Loucy (cell line): Measurements from ENCODE around the gene PNPLA7.

ENCODE experiments used
- EZH2phosphoT487 ChIP-seq: fragments of 200-600 bp; IDR thresholded peaks from 2 replicates; pipeline ENCODE4 v1.6.1; 2018; ENCODE audit warnings: antibody characterized with exemption, mild to moderate bottlenecking, moderate library complexity, borderline replicate concordance
- TF ChIP-seq, protein P1 (sequence below): fragments of 200-600 bp; sonication (generic); conservative IDR thresholded peaks from 2 replicates; pipeline ENCODE4 v1.5.1; 2014; ENCODE audit warnings: mild to moderate bottlenecking, antibody characterized with exemption, low read length

DNA sequence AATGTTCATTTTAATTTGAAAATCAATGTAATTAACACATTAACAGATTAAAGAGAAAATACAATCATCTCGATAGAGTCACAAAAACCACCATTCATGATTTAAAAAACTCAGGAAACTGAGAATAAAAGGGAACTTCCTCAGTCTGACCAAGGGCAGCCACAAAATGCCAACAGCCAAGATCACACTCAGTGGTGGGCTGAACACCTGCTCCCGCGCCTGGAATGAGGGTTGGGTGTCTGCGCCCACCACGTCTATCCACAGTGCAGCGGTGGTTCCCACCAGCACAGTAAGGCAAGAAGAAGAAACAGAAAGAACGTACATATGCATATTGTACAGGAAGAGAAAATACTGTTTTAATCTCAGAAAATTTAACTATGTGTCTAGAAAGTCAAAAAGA is 79.4 kb downstream of the PNPLA7 start:
- TF ChIP-seq, protein P1, sequence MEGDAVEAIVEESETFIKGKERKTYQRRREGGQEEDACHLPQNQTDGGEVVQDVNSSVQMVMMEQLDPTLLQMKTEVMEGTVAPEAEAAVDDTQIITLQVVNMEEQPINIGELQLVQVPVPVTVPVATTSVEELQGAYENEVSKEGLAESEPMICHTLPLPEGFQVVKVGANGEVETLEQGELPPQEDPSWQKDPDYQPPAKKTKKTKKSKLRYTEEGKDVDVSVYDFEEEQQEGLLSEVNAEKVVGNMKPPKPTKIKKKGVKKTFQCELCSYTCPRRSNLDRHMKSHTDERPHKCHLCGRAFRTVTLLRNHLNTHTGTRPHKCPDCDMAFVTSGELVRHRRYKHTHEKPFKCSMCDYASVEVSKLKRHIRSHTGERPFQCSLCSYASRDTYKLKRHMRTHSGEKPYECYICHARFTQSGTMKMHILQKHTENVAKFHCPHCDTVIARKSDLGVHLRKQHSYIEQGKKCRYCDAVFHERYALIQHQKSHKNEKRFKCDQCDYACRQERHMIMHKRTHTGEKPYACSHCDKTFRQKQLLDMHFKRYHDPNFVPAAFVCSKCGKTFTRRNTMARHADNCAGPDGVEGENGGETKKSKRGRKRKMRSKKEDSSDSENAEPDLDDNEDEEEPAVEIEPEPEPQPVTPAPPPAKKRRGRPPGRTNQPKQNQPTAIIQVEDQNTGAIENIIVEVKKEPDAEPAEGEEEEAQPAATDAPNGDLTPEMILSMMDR, result no peak
- TF ChIP-seq EZH2phosphoT487, result no peak
